HG02840 (cell line): ENCODE measurements around the gene KCNH6.

Experiments used
- ATAC-seq: cut with Tn5 transposase; IDR thresholded peaks from one replicate; pipeline ENCODE4 v1.9.1; 2021; ENCODE audit warnings: mild to moderate bottlenecking, moderate library complexity, moderate number of reproducible peaks; ENCODE audit not compliant: unreplicated experiment, low FRiP score

KCNH6 gene

GRCh38 chr17:63549946-63550816, 27.0 kb downstream of the KCNH6 start, which contains the start of gene DCAF7:
Gene DCAF7 (plus strand): TSS chr17:63550477. CDS start chr17:63550678, 201 bp downstream.
- ATAC-seq = peak; percentile 96

GRCh38 chr17:63550817-63551639, 27.9 kb downstream of the KCNH6 start:
- ATAC-seq = no peak

DNA sequence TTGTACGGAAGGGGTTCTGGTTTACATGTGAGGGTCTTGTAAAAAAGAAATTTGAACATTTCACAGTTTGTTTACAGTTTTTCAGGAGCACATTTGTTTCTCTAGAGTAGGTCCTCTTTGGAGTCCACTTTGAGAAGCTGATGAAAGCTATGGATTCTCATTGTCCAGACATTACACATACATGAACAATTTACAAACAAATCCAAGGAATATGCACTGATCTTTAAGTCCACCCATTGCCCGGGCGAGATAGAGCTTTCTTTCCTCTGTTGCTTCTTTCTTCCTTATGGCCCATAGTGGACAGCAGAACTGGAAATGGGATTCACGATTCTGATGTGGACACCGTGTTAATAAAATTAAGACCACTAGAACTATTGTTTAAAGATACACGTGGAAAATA, 29.1 kb downstream of the KCNH6 start:
- ATAC-seq = no peak

- no peak for ATAC-seq
Measured at GRCh38 chr17:63555500-63556156, 32.5 kb downstream of the KCNH6 start.

DNA sequence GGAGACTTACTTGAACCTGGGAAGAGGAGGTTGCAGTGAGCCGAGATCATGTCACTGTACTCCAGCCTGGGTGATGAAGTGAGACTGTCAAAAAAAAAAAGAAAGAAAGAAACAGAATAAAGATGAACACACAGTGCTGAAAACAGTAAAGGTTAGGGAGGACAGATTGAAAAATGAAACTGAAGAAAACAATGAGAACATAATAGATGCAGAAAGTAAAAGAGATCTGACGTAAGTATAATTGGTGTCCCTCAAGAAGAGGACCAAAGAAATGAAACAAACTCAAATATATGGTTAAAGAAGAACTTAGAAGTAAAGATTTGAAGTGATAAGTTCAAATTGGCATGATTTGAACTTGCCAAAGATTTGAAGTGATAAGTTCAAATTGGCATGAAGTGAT, 34.3 kb downstream of the KCNH6 start:
- ATAC-seq = no peak

DNA sequence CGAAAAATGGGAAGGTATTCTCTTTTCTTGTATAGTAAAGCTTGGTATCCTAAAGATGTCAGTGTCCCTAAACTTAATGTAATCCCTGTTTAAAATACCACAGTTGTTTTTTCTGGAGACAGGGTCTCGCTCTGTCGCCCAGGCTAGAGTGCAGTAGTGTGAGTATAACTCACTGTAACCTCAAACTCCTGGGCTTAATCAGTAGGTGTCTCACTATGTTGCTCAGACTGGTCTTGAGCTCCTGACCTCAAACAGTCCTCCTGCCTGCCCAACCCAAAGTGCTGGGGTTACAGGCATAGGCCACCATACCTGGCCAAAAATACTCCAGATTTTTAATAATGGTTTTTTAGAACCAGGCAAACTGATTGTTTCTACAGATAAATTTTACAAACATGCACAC, 35.3 kb downstream of the KCNH6 start:
- ATAC-seq = no peak

DNA sequence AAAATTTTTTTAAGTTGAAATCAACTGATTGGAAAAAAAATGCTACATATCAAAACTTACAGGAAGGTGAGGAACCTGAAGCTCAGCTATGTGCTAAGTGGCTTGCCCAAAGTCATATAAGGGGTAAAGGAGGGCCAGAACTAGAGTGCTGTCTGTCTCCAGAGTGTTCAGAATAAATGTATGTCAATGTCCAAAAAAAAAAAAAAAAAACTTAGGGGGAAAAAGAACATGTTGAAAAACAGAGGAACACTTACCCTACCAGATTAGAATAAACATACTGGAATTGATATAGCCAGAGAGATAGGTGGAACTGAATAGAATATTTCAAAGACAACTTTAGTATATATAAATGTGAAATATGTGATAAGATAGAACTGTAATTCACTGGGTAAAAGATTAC, 38.7 kb downstream of the KCNH6 start:
- ATAC-seq = no peak

DNA sequence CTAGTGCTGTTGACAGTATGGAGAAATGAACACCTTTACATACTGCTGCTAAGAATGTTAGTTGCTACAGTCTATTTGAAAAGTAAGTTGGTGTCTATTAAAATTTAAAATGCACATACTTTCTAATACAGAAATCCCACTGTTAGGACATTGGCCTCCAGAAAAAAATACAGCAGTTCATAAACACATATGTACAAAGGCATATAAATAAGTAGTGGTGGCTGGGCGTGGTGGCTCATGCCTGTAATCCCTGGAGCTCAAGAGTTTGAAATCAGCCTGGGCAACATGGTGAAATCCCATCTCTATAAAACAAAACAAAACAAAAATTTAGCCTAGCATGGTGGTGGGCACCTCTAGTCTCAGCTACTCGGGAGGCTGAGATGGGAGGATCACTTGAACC, 40.2 kb downstream of the KCNH6 start:
- no peak for ATAC-seq

DNA sequence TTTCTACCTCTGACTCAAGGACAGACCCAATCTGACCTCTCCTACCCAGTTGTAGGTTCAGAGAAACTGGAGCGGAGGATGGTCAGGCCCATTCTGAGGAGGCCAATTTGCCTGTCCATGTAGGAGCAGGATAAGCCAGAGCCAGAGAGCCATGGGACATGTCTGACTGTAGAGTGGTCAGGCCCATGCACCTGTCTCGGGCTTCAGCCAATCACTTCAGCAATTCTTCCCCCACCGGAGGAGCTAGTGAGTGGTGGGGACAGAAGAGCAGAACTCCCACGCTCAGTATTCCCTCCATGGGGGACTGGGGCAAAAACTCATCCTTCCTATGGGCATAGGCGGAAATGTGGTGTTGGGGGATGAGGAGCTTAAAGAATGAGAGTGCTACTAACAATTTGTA, 41.4 kb downstream of the KCNH6 start:
- no peak for ATAC-seq

- no peak for ATAC-seq
Measured at GRCh38 chr17:63567229-63567628, 44.1 kb downstream of the KCNH6 start.

GRCh38 chr17:63568563-63568962, 45.4 kb downstream of the KCNH6 start:
- ATAC-seq = no peak

- no peak for ATAC-seq
Measured at GRCh38 chr17:63571632-63572310, 48.6 kb downstream of the KCNH6 start.

DNA sequence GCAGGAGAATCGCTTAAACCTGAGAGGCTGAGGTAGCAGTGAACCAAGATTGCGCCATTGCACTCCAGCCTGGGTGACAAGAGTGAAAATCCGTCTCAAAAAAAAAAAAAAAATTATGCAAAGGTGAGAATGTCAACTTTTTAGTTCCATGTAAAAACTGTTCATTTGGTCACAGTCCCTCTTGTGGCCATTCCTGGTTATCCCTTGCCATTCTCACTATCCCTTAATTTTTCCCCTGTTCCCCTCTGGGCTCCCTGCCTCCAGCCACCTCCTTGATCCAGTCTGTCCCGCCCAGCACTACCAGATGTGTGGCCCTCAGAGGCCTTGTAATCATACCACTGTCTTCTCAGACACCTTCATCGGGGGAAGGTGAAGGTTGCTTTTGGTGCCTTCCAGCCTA, 50.5 kb downstream of the KCNH6 start:
- no peak for ATAC-seq

DNA sequence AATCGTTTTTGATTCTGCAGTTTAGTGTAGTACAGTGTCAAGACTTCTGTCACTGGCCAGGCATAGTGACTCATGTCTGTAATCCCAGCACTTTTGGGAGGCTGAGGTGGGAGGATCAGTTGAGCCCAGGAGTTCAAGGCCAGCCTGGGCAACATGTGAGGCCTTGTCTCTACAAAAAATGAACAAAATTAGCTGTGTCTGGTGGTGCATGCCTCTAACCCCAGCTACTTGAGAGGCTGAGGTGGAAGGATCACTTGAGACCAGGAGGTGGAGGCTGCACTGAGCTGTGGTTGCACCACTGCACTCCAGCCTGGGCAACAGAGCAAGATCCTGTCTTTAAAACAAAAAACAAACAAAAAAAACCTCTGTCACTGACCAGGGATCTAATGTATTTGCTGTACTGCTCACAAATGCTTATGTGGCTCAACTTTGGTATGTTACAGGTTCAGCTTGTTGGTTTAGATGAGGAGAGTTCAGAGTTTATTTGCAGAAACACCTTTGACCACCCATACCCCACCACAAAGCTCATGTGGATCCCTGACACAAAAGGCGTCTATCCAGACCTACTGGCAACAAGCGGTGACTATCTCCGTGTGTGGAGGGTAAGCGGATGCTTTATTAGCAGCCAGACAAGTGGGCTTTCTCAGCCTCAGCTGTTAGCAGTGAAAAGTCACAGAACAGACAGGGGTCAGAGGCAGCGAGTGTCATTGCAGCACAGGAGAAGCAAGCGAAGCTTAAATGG, 55.0 kb downstream of the KCNH6 start:
- no peak for ATAC-seq

DNA sequence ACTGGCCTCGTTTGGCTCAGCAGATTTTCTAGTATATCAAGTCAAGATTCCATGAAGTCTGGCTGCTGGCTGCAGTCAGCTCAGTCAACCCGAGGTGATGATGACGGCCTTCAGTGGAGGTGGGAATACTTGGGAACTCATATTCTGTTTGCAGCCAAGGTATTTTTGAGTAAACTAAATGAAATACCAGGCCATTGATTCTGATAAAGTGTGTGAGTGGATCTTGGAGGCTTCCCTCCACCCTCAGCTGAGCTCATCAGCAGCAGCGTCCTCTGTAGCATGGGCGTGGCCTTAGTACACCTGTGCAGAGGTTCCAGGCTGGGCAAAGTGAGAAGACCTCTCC, 55.6 kb downstream of the KCNH6 start:
- no peak for ATAC-seq

DNA sequence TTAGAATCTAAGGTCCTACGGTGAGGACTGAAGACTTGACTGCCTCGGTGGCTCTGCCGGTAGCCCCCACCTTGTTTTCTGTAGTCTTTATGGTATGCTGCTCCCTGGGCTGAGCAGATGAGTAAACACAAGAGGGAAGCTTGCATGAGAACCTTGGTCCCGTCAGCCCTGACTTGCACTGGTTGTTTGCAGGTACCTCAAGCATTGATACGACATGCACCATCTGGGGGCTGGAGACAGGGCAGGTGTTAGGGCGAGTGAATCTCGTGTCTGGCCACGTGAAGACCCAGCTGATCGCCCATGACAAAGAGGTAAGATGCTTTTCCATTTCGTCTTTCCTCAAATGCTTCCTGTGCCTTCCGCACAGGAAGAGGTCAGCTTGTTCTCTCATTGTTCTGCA, 56.5 kb downstream of the KCNH6 start:
- no peak for ATAC-seq

DNA sequence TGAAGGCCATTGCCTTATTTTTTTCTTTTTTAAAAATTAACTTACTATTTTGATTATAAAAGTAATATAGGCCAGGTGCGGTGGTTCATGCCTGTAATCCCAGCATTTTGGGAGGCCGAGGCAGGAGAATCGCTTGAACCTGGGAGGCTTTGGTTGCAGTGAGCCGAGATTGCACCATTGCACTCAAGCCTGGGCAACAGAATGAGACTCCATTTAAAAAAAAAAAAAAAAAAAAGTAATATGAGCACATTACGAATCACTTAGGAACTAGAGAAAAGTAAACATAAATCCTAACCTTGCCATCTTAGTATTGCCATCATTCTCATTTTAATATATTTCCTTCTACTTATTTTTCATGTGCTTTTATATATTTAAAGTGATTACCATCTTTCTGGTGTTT, 64.6 kb downstream of the KCNH6 start:
- no peak for ATAC-seq

DNA sequence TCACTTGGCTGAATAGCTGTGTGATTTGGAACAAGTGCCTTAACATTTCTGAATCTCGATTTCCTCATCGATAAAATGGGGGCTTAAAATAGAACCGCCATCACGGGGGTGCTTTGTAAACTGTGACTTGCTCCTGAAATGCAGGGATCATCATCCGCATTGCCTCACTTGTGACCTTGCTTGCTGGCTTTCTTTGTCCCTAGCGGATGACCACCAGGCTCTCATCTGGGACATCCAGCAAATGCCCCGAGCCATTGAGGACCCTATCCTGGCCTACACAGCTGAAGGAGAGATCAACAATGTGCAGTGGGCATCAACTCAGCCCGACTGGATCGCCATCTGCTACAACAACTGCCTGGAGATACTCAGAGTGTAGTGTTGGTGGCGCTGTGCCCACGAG, 65.6 kb downstream of the KCNH6 start:
- no peak for ATAC-seq

GRCh38 chr17:63589646-63590045, 66.5 kb downstream of the KCNH6 start:
- ATAC-seq = no peak

GRCh38 chr17:63592797-63593196, 69.6 kb downstream of the KCNH6 start:
- no peak for ATAC-seq
